ENCODE measurements around the gene LCN15. TPM values are rescaled to one million over a fixed set of nuclear protein-coding genes. Genes with fewer than 3 reads are reported as not detected.

The LCN15 gene
- polyA plus RNA-seq, 4 donors = 0.46 to 38.5 (median 8.8) TPM

- Histone ChIP-seq H3K27ac (ENCODE audit: low read depth in 1 of 3, low read length in 2 of 3) (no peak overlapping the region), H3K9me3 (ENCODE audit: control insufficient read depth in 2 of 2, insufficient read depth in 1 of 2, low read depth in 1 of 2, low read length in 1 of 2) (peaks cover 0 to 10% of the 10 kb centered on the region in 2 donors), H3K27me3 (ENCODE audit: control insufficient read depth in 3 of 3, insufficient read depth in 3 of 3, low read length in 3 of 3) (peaks cover 0 to 24% (median 19%) of the 10 kb centered on the region in 3 donors), H3K4me3 (ENCODE audit: low read depth in 1 of 3, low read length in 3 of 3) (no peak overlapping the region), H3K36me3 (ENCODE audit: control insufficient read depth in 3 of 3, insufficient read depth in 2 of 3, low read depth in 1 of 3, low read length in 3 of 3) (no peaks in the 10 kb centered on the region), H3K4me1 (ENCODE audit: control insufficient read depth in 3 of 3, insufficient read depth in 2 of 3, low read depth in 1 of 3, low read length in 2 of 3) (peaks cover 0 to 27% (median 0%) of the 10 kb centered on the region in 3 donors)
- DNase-seq = no peak
- WGBS, 3 donors = 72 to 82% (median 74%) methylated on average over 10 to 11 of the region's 11 CpGs
- FAIRE-seq = no peak
Measured at GRCh38 chr9:136740069-136740468, 24.2 kb downstream of the LCN15 start.

- FAIRE-seq = no peak
Measured at GRCh38 chr9:136739509-136739908, 24.8 kb downstream of the LCN15 start.

GRCh38 chr9:136738960-136739359, 25.4 kb downstream of the LCN15 start:
- H3K4me3 ChIP-seq (ENCODE audit: low read depth in 1 of 3, low read length in 3 of 3) = no peak overlapping the region
- peaks cover 0 to 27% (median 0%) of the 10 kb centered on the region in 3 donors for H3K4me1 ChIP-seq (ENCODE audit: control insufficient read depth in 3 of 3, insufficient read depth in 2 of 3, low read depth in 1 of 3, low read length in 2 of 3)
- H3K27ac ChIP-seq (ENCODE audit: low read depth in 1 of 3, low read length in 2 of 3) = no peak overlapping the region
- DNase-seq (no peak), FAIRE-seq (no peak)
- H3K27me3 ChIP-seq (ENCODE audit: control insufficient read depth in 3 of 3, insufficient read depth in 3 of 3, low read length in 3 of 3) = peaks cover 0 to 22% (median 19%) of the 10 kb centered on the region in 3 donors
- WGBS, 3 donors = 88 to 91% (median 90%) methylated on average over 20 of the region's 20 CpGs
- H3K36me3 ChIP-seq (ENCODE audit: control insufficient read depth in 3 of 3, insufficient read depth in 2 of 3, low read depth in 1 of 3, low read length in 3 of 3) = no peaks in the 10 kb centered on the region
- peaks cover 0 to 10% of the 10 kb centered on the region in 2 donors for H3K9me3 ChIP-seq (ENCODE audit: control insufficient read depth in 2 of 2, insufficient read depth in 1 of 2, low read depth in 1 of 2, low read length in 1 of 2)

More at GRCh38 chr9:136739509-136739908, 24.8 kb downstream of the LCN15 start:
- Histone ChIP-seq H3K4me3 (ENCODE audit: low read depth in 1 of 3, low read length in 3 of 3) (no peak overlapping the region), H3K36me3 (ENCODE audit: control insufficient read depth in 3 of 3, insufficient read depth in 2 of 3, low read depth in 1 of 3, low read length in 3 of 3) (no peaks in the 10 kb centered on the region), H3K27me3 (ENCODE audit: control insufficient read depth in 3 of 3, insufficient read depth in 3 of 3, low read length in 3 of 3) (peaks cover 0 to 24% (median 19%) of the 10 kb centered on the region in 3 donors), H3K27ac (ENCODE audit: low read depth in 1 of 3, low read length in 2 of 3) (no peak overlapping the region), H3K9me3 (ENCODE audit: control insufficient read depth in 2 of 2, insufficient read depth in 1 of 2, low read depth in 1 of 2, low read length in 1 of 2) (peaks cover 0 to 10% of the 10 kb centered on the region in 2 donors), H3K4me1 (ENCODE audit: control insufficient read depth in 3 of 3, insufficient read depth in 2 of 3, low read depth in 1 of 3, low read length in 2 of 3) (peaks cover 0 to 27% (median 0%) of the 10 kb centered on the region in 3 donors)
- no peak for DNase-seq
- 76 to 84% (median 76%) methylated on average over 23 of the region's 23 CpGs for WGBS, 3 donors

- H3K27me3 ChIP-seq (ENCODE audit: control insufficient read depth in 3 of 3, insufficient read depth in 3 of 3, low read length in 3 of 3) = peaks cover 0 to 5% (median 3%) of the 10 kb centered on the region in 3 donors
- no peak for FAIRE-seq
- H3K9me3 ChIP-seq (ENCODE audit: control insufficient read depth in 2 of 2, insufficient read depth in 1 of 2, low read depth in 1 of 2, low read length in 1 of 2) = peaks cover 0 to 10% of the 10 kb centered on the region in 2 donors
- no peak for DNase-seq
- H3K27ac ChIP-seq (ENCODE audit: low read depth in 1 of 3, low read length in 2 of 3) = no peak overlapping the region
- no peak overlapping the region for H3K4me3 ChIP-seq (ENCODE audit: low read depth in 1 of 3, low read length in 3 of 3)
- peaks cover 0 to 5% (median 0%) of the 10 kb centered on the region in 3 donors for H3K4me1 ChIP-seq (ENCODE audit: control insufficient read depth in 3 of 3, insufficient read depth in 2 of 3, low read depth in 1 of 3, low read length in 2 of 3)
- no peaks in the 10 kb centered on the region for H3K36me3 ChIP-seq (ENCODE audit: control insufficient read depth in 3 of 3, insufficient read depth in 2 of 3, low read depth in 1 of 3, low read length in 3 of 3)
- WGBS, 3 donors = 85 to 87% (median 87%) methylated on average over 20 to 21 of the region's 21 CpGs
Measured at GRCh38 chr9:136735812-136736480, 28.4 kb downstream of the LCN15 start.

- H3K27me3 ChIP-seq (ENCODE audit: control insufficient read depth in 3 of 3, insufficient read depth in 3 of 3, low read length in 3 of 3) = peaks cover 0 to 3% (median 3%) of the 10 kb centered on the region in 3 donors
- DNase-seq (no peak), FAIRE-seq (no peak)
- no peak overlapping the region for H3K4me3 ChIP-seq (ENCODE audit: low read depth in 1 of 3, low read length in 3 of 3)
- H3K4me1 ChIP-seq (ENCODE audit: control insufficient read depth in 3 of 3, insufficient read depth in 2 of 3, low read depth in 1 of 3, low read length in 2 of 3) = no peaks in the 10 kb centered on the region
- no peak overlapping the region for H3K27ac ChIP-seq (ENCODE audit: low read depth in 1 of 3, low read length in 2 of 3)
- H3K9me3 ChIP-seq (ENCODE audit: control insufficient read depth in 2 of 2, insufficient read depth in 1 of 2, low read depth in 1 of 2, low read length in 1 of 2) = peaks cover 0 to 7% of the 10 kb centered on the region in 2 donors
- WGBS, 3 donors = 82 to 86% (median 84%) methylated on average over 12 of the region's 12 CpGs
- H3K36me3 ChIP-seq (ENCODE audit: control insufficient read depth in 3 of 3, insufficient read depth in 2 of 3, low read depth in 1 of 3, low read length in 3 of 3) = peaks cover 0 to 3% (median 0%) of the 10 kb centered on the region in 3 donors
Measured at GRCh38 chr9:136734837-136735496, 29.4 kb downstream of the LCN15 start.

- Histone ChIP-seq H3K27ac (ENCODE audit: low read depth in 1 of 3, low read length in 2 of 3) (no peak overlapping the region), H3K4me1 (ENCODE audit: control insufficient read depth in 3 of 3, insufficient read depth in 2 of 3, low read depth in 1 of 3, low read length in 2 of 3) (peaks cover 0 to 8% (median 0%) of the 10 kb centered on the region in 3 donors), H3K9me3 (ENCODE audit: control insufficient read depth in 2 of 2, insufficient read depth in 1 of 2, low read depth in 1 of 2, low read length in 1 of 2) (peaks cover 0 to 3% of the 10 kb centered on the region in 2 donors), H3K27me3 (ENCODE audit: control insufficient read depth in 3 of 3, insufficient read depth in 3 of 3, low read length in 3 of 3) (peaks cover 0 to 1% (median 0%) of the 10 kb centered on the region in 3 donors), H3K4me3 (ENCODE audit: low read depth in 1 of 3, low read length in 3 of 3) (no peak overlapping the region), H3K36me3 (ENCODE audit: control insufficient read depth in 3 of 3, insufficient read depth in 2 of 3, low read depth in 1 of 3, low read length in 3 of 3) (peaks cover 0 to 7% (median 0%) of the 10 kb centered on the region in 3 donors)
- FAIRE-seq = no peak
- 82 to 90% (median 89%) methylated on average over 12 of the region's 12 CpGs for WGBS, 3 donors
- no peak for DNase-seq
Measured at GRCh38 chr9:136733611-136734010, 30.7 kb downstream of the LCN15 start.

- H3K27me3 ChIP-seq (ENCODE audit: control insufficient read depth in 3 of 3, insufficient read depth in 3 of 3, low read length in 3 of 3) = no peaks in the 10 kb centered on the region
- H3K27ac ChIP-seq (ENCODE audit: low read depth in 1 of 3, low read length in 2 of 3) = no peak overlapping the region
- H3K4me1 ChIP-seq (ENCODE audit: control insufficient read depth in 3 of 3, insufficient read depth in 2 of 3, low read depth in 1 of 3, low read length in 2 of 3) = peaks cover 0 to 8% (median 0%) of the 10 kb centered on the region in 3 donors
- H3K9me3 ChIP-seq (ENCODE audit: control insufficient read depth in 2 of 2, insufficient read depth in 1 of 2, low read depth in 1 of 2, low read length in 1 of 2) = no peaks in the 10 kb centered on the region
- H3K4me3 ChIP-seq (ENCODE audit: low read depth in 1 of 3, low read length in 3 of 3) = no peak overlapping the region
- DNase-seq = no peak
- peaks cover 0 to 7% (median 0%) of the 10 kb centered on the region in 3 donors for H3K36me3 ChIP-seq (ENCODE audit: control insufficient read depth in 3 of 3, insufficient read depth in 2 of 3, low read depth in 1 of 3, low read length in 3 of 3)
- whole genome bisulfite sequencing, 3 donors = 64 to 74% (median 72%) methylated on average over 16 of the region's 16 CpGs
- no peak for FAIRE-seq
Measured at GRCh38 chr9:136732444-136733178, 31.7 kb downstream of the LCN15 start.

GRCh38 chr9:136729926-136730325, 34.4 kb downstream of the LCN15 start:
- no peaks in the 10 kb centered on the region for H3K9me3 ChIP-seq (ENCODE audit: control insufficient read depth in 2 of 2, insufficient read depth in 1 of 2, low read depth in 1 of 2, low read length in 1 of 2)
- H3K27ac ChIP-seq (ENCODE audit: low read depth in 1 of 3, low read length in 2 of 3) = no peak overlapping the region
- no peak overlapping the region for H3K4me3 ChIP-seq (ENCODE audit: low read depth in 1 of 3, low read length in 3 of 3)
- peaks cover 0 to 26% (median 3%) of the 10 kb centered on the region in 3 donors for H3K4me1 ChIP-seq (ENCODE audit: control insufficient read depth in 3 of 3, insufficient read depth in 2 of 3, low read depth in 1 of 3, low read length in 2 of 3)
- FAIRE-seq (no peak), DNase-seq (no peak)
- WGBS, 3 donors = 92 to 95% (median 94%) methylated on average over 8 of the region's 8 CpGs
- peaks cover 3 to 28% (median 4%) of the 10 kb centered on the region in 3 donors for H3K36me3 ChIP-seq (ENCODE audit: control insufficient read depth in 3 of 3, insufficient read depth in 2 of 3, low read depth in 1 of 3, low read length in 3 of 3)
- no peaks in the 10 kb centered on the region for H3K27me3 ChIP-seq (ENCODE audit: control insufficient read depth in 3 of 3, insufficient read depth in 3 of 3, low read length in 3 of 3)
